ENCODE data around the gene CNTD1.
"Not testable (repeated sequence)": the region's sequence is repeated elsewhere in the genome, so short reads cannot be mapped to it uniquely, and the experiment has no call there.

The CNTD1 gene, protein sequence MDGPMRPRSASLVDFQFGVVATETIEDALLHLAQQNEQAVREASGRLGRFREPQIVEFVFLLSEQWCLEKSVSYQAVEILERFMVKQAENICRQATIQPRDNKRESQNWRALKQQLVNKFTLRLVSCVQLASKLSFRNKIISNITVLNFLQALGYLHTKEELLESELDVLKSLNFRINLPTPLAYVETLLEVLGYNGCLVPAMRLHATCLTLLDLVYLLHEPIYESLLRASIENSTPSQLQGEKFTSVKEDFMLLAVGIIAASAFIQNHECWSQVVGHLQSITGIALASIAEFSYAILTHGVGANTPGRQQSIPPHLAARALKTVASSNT

GRCh38 chr17:42798383-42799380 is at the start of gene CNTD1, which contains the start of gene COA3:
Gene CNTD1 (plus strand): TSS chr17:42798861. CDS start chr17:42799068, 207 bp downstream.
Gene COA3 (minus strand): TSS chr17:42798704. CDS start chr17:42798681, 23 bp downstream.
- DNase-seq (ENCODE audit: low read depth in 3 of 3), result peak; percentile 62 to 82 (median 69)

GRCh38 chr17:42748908-42749798 is 49.5 kb upstream of the CNTD1 start:
- DNase-seq (ENCODE audit: low read depth in 3 of 3), result no peak

DNA sequence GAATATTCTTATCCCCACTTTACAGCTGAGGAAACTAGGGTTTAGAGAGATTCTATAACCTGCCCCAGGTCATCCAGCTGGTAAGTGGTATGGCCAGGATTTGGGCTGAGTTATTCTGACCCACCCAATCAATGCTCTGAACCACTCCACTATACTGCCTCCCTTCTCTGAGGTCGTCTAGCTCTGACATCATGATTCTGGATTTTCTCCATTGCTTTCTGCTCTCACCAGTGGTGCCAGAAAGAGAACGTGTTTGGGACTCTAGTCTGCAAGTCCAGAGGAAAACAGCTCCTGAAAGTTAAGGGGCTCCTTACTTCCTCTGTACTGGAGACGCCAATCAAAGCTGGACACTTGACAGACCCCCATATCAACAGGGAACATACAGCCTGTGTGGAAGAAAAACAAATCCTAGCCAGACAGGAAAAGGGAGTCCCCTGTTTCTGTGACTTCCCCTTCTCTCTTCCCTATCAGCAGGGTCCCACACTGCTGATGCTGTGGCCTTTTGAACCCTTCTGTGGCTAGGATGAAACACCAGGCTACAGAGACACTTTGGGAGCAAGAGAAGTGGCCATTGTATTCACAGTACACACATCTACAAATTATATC is 47.8 kb upstream of the CNTD1 start:
- no peak for DNase-seq (ENCODE audit: low read depth in 3 of 3)

DNA sequence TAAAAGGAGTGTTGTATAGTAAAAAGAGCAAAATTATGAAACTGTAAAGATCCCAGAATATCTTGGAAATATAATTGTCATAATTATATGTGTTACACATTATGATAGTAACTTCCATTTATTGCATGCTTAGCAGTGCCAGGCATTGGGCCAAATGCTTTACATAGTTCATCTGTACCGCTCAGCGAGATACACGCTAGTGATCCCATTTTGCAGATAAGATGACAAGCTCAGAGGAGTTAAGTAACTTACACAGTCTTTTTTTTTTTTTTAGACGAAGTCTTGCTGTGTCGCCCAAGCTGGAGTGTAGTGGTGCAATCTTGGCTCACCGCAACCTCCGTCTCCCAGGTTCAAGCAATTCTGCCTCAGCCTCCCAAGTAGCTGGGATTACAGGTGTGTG is 47.0 kb upstream of the CNTD1 start:
- no peak for DNase-seq (ENCODE audit: low read depth in 3 of 3)

- DNase-seq (ENCODE audit: low read depth in 3 of 3), result no peak
Observed at GRCh38 chr17:42754782-42755181, 43.9 kb upstream of the CNTD1 start.

- DNase-seq (ENCODE audit: low read depth in 3 of 3), result no peak
Observed at GRCh38 chr17:42759982-42760651, 38.5 kb upstream of the CNTD1 start.

GRCh38 chr17:42760652-42761581 is 37.7 kb upstream of the CNTD1 start, which contains the start of gene RAMP2:
Gene RAMP2 (plus strand): TSS chr17:42761227. CDS start chr17:42761262, 35 bp downstream.
- no peak for DNase-seq (ENCODE audit: low read depth in 3 of 3)

DNA sequence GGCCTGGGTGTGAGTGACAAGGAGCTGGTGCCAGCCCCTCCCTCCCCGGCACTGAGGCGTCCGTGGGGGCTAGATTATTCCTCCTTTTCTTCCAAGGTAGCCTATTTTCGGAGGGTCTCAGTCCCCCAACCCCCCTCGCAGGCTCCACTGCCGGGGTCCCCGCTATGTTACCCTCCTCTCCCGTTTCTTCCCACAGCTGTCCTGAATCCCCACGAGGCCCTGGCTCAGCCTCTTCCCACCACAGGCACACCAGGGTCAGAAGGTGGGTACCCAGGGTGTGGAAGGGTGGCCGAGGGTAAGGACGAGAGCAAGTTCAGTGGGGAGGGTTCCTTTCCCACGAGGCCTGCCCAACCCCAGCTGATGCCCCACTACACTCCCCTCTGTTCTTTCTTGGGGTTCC is 37.0 kb upstream of the CNTD1 start:
- no peak for DNase-seq (ENCODE audit: low read depth in 3 of 3)

DNA sequence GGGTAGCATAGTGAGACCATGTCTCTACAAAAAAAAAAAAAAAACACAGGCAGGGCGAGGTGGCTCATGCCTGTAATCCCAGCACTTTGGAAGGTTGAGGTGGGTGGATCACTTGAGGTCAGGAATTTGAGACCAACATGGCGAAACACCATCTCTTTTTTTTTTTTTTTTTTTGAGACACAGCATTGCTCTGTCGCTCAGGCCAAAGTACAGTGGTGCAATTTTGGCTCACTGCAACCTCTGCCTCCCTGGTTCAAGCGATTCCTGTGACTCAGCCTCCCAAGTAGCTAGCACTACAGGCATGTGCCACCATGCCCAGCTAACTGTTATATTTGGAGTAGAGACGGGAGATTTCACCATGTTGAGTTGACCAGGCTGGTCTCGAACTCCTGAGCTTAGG is 32.5 kb upstream of the CNTD1 start:
- DNase-seq (ENCODE audit: low read depth in 3 of 3), result no peak

DNA sequence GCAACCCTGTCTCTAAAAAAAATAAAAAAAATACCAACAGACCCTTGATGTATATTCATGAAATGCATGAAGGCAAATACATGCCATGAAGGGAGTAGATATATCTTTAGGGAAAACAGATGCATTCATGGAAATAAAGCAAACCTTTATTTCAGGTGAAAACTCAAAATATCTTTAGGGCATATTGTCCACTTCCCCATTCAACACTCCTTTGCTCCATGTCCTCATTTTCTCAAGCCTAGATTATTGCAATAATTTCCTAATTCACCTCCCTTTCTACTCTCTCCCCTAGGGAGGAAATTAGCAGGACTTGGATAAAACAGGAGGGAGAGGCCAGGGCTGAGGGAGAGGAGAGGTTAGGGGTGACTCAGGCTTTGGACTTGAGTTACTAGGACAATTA is 31.1 kb upstream of the CNTD1 start:
- no peak for DNase-seq (ENCODE audit: low read depth in 3 of 3)

DNA sequence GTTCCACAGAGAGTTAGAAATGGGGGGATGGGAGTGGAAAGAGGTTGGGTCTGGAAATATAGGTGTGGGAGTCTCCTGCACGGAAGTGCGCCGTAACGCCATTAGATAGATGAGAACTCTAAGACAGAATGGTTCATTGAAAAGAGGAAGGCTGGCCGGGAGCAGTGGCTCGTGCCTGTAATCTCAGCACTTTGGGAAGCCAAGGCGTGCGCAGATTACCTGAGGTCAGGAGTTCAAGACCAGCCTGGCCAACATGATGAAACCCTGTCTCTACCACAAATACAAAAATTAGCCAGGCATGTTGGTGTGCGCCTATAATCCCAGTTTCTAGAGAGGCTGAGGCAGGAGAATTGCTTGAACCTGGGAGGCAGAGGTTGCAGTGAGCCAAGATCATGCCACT is 30.7 kb upstream of the CNTD1 start:
- DNase-seq (ENCODE audit: low read depth in 3 of 3), result not testable (repeated sequence)

DNA sequence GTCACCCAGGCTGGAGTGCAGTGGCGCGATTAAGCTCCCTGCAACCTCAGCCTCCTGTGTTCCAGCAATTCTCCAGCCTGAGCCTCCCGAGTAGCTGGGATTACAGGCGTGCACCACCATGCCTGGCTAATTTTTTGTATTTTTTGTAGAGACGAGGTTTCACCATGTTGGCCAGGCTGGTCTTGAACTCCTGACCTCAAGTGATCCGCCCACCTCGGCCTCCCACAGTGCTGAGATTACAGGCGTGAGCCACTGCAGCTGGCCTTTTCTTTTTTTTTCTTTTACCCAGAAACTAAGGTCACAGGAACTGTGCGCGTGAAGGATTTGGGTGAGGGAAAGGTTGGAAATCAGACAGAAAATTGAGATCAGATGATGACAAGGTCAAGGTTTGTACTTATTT is 28.7 kb upstream of the CNTD1 start:
- DNase-seq (ENCODE audit: low read depth in 3 of 3), result not testable (repeated sequence)

DNA sequence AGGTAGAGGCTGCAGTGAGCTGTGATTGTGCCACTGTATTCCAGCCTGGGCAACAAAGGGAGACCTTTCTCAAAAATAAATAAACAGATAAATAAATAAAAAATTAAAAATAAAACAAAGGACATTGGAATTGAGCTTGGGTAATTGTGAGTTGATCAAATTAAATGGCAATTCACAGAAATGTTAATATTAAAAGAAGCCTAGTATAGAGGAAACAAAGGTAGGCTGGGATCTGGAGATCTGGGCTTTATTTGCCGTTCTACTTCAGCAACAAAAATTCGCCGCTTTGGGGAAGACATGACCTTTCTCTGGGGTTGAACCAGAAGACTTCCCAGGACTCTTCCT is 25.7 kb upstream of the CNTD1 start:
- DNase-seq (ENCODE audit: low read depth in 3 of 3), result no peak

DNA sequence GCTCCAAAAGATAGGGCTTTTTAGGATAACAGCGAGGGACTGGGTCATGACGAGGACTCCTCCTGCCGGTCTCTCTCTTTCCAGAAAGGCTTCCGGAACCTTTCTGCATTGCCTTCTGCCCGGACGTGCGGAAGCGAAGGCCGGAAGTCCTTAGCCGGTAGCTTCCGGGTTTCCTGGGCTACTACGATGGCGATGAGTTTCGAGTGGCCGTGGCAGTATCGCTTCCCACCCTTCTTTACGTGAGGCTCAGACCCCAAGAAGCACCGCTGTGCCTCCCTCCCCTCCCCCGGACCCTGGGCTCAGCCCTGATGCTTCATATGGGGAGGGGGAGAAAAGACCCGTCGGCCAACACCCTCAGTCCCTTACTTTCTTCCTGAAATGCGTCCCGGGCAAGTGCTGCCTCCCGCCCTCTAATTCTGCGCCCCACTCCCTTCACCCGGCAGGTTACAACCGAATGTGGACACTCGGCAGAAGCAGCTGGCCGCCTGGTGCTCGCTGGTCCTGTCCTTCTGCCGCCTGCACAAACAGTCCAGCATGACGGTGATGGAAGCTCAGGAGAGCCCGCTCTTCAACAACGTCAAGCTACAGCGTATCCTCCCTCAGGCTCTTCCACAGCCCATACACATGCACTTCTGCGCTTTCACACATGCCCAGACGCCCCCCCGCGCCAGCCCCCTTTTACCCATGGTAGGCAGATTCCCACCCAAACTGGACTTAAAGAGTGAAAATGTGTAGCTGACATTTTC is 25.2 kb upstream of the CNTD1 start, which contains the start of gene VPS25:
TSS of gene VPS25 (plus strand) at position 160 of the 746 bp plus-strand sequence. CDS start at position 187, 27 bp downstream.
- peak; percentile 53 to 67 (median 67) for DNase-seq (ENCODE audit: low read depth in 3 of 3)

GRCh38 chr17:42774066-42774745 is 24.5 kb upstream of the CNTD1 start:
- DNase-seq (ENCODE audit: low read depth in 3 of 3), result no peak

DNA sequence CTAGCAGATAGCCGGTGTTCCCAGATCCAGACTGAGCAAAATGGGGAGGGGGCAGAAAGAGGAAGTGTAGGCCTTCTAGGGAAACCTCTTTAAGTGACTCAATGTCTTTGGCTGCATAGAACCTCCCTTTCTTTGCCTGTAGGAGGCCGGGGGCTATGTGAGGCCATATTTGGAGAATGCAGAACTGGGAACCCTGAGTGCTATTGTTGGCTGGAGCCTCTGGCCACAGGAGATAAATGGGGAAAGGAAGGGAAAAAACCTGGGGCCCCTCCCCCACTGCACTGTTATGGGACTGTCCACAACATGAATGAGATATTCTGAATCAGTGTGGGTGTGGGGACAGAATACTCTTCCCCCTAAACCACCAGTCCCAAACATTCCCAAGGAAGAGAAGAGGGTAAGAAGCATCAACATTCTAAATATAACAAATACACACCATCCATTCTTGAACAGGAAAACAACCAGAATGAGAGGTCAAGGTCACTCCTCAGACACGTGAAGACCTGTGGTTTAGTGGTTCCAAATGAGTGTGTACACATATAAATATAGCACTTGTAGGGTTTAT is 23.0 kb upstream of the CNTD1 start:
- no peak for DNase-seq (ENCODE audit: low read depth in 3 of 3)

- no peak for DNase-seq (ENCODE audit: low read depth in 3 of 3)
Observed at GRCh38 chr17:42778570-42778969, 20.1 kb upstream of the CNTD1 start.

Measured in stimulated activated CD4-positive, alpha-beta T cell treated with anti-CD3 and anti-CD28 coated beads, TNF-alpha, amount 100 ng/mL, for 24 hours (primary cell).